Inflammatory macrophage treated with lipopolysaccharide for 1 hour (primary cell): ENCODE data around the gene OR8D4.
"Not testable (repeated sequence)": the region's sequence is repeated elsewhere in the genome, so short reads cannot be mapped to it uniquely, and the experiment has no call there.

ENCODE experiments used
- DNase-seq, 2 donors: peaks; one replicate each; pipeline ENCODE4 v3.0.0-alpha.2; 2020 to 2022

Gene OR8D4

GRCh38 chr11:123901867-123902266 is at the start of gene OR8D4:
TSS of gene OR8D4 (plus strand) at chr11:123902167. CDS start at chr11:123906432, 4,265 bp downstream.
- DNase-seq, result no peak

GRCh38 chr11:123852321-123852720 is 49.6 kb upstream of the OR8D4 start:
- no peak for DNase-seq

GRCh38 chr11:123853038-123853437 is 48.9 kb upstream of the OR8D4 start:
- no peak for DNase-seq

GRCh38 chr11:123856444-123856843 is 45.5 kb upstream of the OR8D4 start:
- no peak for DNase-seq

GRCh38 chr11:123859731-123860130 is 42.2 kb upstream of the OR8D4 start:
- DNase-seq, result no peak

GRCh38 chr11:123865293-123865692 is 36.7 kb upstream of the OR8D4 start:
- DNase-seq, result not testable (repeated sequence)

GRCh38 chr11:123867795-123868194 is 34.2 kb upstream of the OR8D4 start:
- not testable (repeated sequence) for DNase-seq

GRCh38 chr11:123880912-123881311 is 21.1 kb upstream of the OR8D4 start:
- DNase-seq, result no peak

- no peak for DNase-seq
Observed at GRCh38 chr11:123885570-123885969, 16.4 kb upstream of the OR8D4 start, which contains the start of gene TMEM225. TSS of gene TMEM225 (minus strand) at chr11:123885670. CDS start at chr11:123885425, 245 bp downstream.

- DNase-seq, result no peak
Observed at GRCh38 chr11:123892031-123892430, 9.9 kb upstream of the OR8D4 start.

- DNase-seq, result no peak
Observed at GRCh38 chr11:123899792-123900191, 2.2 kb upstream of the OR8D4 start.

GRCh38 chr11:123903932-123904331 is 2.0 kb downstream of the OR8D4 start:
- DNase-seq, result no peak

- no peak for DNase-seq
Observed at GRCh38 chr11:123904932-123905331, 3.0 kb downstream of the OR8D4 start.

- no peak for DNase-seq
Observed at GRCh38 chr11:123905826-123906225, 3.9 kb downstream of the OR8D4 start.

- no peak for DNase-seq
Observed at GRCh38 chr11:123920943-123921342, 19.0 kb downstream of the OR8D4 start.

- DNase-seq, result no peak
Observed at GRCh38 chr11:123924027-123924426, 22.1 kb downstream of the OR8D4 start.

GRCh38 chr11:123939317-123939716 is 37.4 kb downstream of the OR8D4 start, which contains the start of gene OR4D5:
TSS of gene OR4D5 (plus strand) at chr11:123939617. CDS start at chr11:123939617, 0 bp downstream.
- no peak for DNase-seq

- no peak for DNase-seq
Observed at GRCh38 chr11:123942413-123942812, 40.4 kb downstream of the OR8D4 start.

- no peak for DNase-seq
Observed at GRCh38 chr11:123943738-123944137, 41.8 kb downstream of the OR8D4 start, which contains the start of gene OR6T1. TSS of gene OR6T1 (minus strand) at chr11:123943838. CDS start at chr11:123943838, 0 bp downstream.

- DNase-seq, result no peak
Observed at GRCh38 chr11:123945132-123945531, 43.2 kb downstream of the OR8D4 start.

GRCh38 chr11:123956752-123957151 is 54.8 kb downstream of the OR8D4 start:
- DNase-seq, result no peak
